ENCODE data around the gene MIPEP.
"Not testable (repeated sequence)": the region's sequence is repeated elsewhere in the genome, so short reads cannot be mapped to it uniquely, and the experiment has no call there.

Gene MIPEP

DNA sequence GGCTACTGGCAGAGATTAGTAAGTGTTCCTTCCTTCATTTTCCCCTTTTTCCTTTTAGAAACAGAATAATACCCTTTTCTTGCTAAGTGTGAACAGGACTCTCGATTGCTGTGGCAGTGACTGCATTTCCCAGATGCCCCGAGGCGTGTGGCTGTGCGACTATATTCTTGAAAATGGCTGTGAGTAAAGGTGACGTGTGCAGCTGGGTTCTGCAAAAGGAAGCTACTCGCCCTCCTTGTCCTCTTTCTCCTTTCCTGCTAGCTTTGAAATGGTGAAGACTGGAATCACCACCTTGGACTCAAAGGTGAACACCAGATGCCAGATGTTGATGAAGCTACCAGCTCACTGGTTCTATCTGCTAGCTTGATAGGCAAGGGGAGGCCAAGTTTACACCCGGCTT, 121.4 kb downstream of the MIPEP start:
- Mint-ChIP-seq H3K27me3 (peaks cover 3% of the 10 kb centered on the region), H3K4me1 (peaks cover 13% of the 10 kb centered on the region), H3K9me3 (no peaks in the 10 kb centered on the region), H3K4me3 (no peak overlapping the region), H3K27ac (no peak overlapping the region), H3K36me3 (peaks cover 1% of the 10 kb centered on the region)
- ATAC-seq: no peak

- H3K4me1 Mint-ChIP-seq: peaks cover 13% of the 10 kb centered on the region
- ATAC-seq: no peak
- H3K36me3 Mint-ChIP-seq: no peaks in the 10 kb centered on the region
- H3K4me3 Mint-ChIP-seq: no peak overlapping the region
- no peak overlapping the region for H3K27ac Mint-ChIP-seq
- no peaks in the 10 kb centered on the region for H3K27me3 Mint-ChIP-seq
- H3K9me3 Mint-ChIP-seq: no peaks in the 10 kb centered on the region
These were observed 122.3 kb downstream of the MIPEP start for GRCh38 chr13:23766939-23767338.

DNA sequence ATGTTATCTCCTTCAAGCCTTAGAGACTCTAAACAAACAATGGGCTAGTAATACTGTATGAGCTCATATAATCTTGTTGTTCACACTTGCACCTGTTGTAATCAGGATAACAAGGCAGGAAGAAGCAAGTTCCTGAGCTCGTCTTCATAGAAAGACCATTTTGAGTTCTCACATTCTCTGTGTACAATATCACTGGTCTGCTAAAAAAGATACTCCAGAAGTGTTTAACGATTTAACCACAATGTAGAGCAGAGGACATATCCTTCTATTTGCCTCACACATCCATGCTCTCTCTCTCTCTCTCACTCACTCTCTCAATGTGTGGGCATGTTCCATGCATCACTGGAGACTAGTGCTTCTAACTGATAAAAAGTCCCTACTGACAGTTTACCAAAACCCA, 122.9 kb downstream of the MIPEP start:
- no peak for ATAC-seq
- no peak overlapping the region for H3K4me3 Mint-ChIP-seq
- H3K36me3 Mint-ChIP-seq: no peaks in the 10 kb centered on the region
- no peaks in the 10 kb centered on the region for H3K27me3 Mint-ChIP-seq
- H3K9me3 Mint-ChIP-seq: no peaks in the 10 kb centered on the region
- no peak overlapping the region for H3K27ac Mint-ChIP-seq
- peaks cover 7% of the 10 kb centered on the region for H3K4me1 Mint-ChIP-seq

DNA sequence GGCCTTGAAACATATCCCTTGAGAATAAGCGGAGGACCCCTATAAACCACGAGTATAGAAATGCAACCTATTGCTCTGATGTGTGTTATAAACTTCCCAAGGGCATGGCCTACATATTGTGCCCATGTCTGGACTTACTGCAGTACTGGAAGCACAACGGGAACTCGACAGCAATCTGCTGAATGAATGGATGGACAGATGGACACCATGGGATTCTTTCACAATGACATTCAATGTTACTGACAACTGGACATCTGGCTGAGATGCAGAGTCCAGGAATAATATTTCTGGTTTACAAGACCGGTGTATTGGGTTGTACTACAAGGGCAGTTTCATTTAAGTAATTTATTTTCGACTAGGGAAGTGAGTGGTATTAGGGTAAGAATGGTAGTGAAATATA, 123.7 kb downstream of the MIPEP start:
- peaks cover 7% of the 10 kb centered on the region for H3K4me1 Mint-ChIP-seq
- no peaks in the 10 kb centered on the region for H3K36me3 Mint-ChIP-seq
- no peak overlapping the region for H3K27ac Mint-ChIP-seq
- H3K4me3 Mint-ChIP-seq: no peak overlapping the region
- ATAC-seq: no peak
- H3K27me3 Mint-ChIP-seq: no peaks in the 10 kb centered on the region
- H3K9me3 Mint-ChIP-seq: no peaks in the 10 kb centered on the region

GRCh38 chr13:23763318-23763717, 125.9 kb downstream of the MIPEP start:
- peaks cover 7% of the 10 kb centered on the region for H3K4me1 Mint-ChIP-seq
- H3K27ac Mint-ChIP-seq: no peak overlapping the region
- no peak for ATAC-seq
- no peak overlapping the region for H3K4me3 Mint-ChIP-seq
- H3K27me3 Mint-ChIP-seq: no peaks in the 10 kb centered on the region
- peaks cover 15% of the 10 kb centered on the region for H3K36me3 Mint-ChIP-seq
- no peaks in the 10 kb centered on the region for H3K9me3 Mint-ChIP-seq

GRCh38 chr13:23761760-23762159, 127.4 kb downstream of the MIPEP start:
- not testable (repeated sequence) for ATAC-seq, H3K4me3 Mint-ChIP-seq, H3K4me1 Mint-ChIP-seq, H3K9me3 Mint-ChIP-seq, H3K27ac Mint-ChIP-seq, H3K27me3 Mint-ChIP-seq
- peaks cover 15% of the 10 kb centered on the region for H3K36me3 Mint-ChIP-seq

DNA sequence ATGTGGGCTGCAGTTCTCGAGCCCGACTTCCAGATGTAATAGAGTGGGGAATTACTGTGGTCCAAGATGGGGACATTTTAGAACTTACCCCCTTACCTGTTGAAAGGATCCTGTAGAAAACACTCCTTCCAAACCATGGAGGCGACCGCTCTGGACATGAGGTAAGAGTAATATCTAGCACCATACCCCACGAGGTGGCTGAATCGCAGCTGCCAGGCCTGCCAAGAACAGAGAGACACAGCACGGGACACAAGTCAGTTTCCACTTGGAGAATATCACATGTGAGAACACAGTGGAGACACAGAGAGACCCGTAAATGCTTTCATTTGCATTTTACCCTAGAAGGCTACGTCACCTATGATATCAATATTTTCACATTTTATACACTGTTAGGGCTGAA, 129.2 kb downstream of the MIPEP start:
- Mint-ChIP-seq H3K9me3 (no peaks in the 10 kb centered on the region), H3K27ac (no peak overlapping the region), H3K27me3 (no peaks in the 10 kb centered on the region), H3K4me1 (no peaks in the 10 kb centered on the region), H3K4me3 (no peak overlapping the region), H3K36me3 (peaks cover 18% of the 10 kb centered on the region)
- ATAC-seq: no peak

GRCh38 chr13:23758798-23759527, 130.2 kb downstream of the MIPEP start:
- no peaks in the 10 kb centered on the region for H3K9me3 Mint-ChIP-seq
- no peaks in the 10 kb centered on the region for H3K27me3 Mint-ChIP-seq
- ATAC-seq: peak; percentile 47
- H3K4me3 Mint-ChIP-seq: no peak overlapping the region
- peaks cover 24% of the 10 kb centered on the region for H3K36me3 Mint-ChIP-seq
- no peak overlapping the region for H3K27ac Mint-ChIP-seq
- H3K4me1 Mint-ChIP-seq: no peaks in the 10 kb centered on the region

DNA sequence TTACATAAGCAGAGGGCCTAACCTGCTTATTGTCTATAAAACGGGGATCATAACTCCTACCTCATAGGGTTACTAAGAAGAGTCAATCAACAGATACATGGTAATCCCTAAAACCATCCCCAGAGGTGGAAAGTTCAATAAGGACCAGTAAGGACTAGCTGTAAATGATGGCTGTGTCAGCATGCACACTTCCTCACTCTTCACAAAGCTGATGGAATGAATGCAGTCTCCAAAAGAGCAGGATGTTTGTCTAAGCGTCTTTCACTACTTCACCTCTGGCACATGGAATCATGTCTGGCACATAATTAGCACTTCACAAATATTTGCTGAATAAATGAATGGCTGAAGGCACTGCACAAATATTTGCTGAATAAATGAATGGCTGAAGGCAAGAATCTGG, 134.2 kb downstream of the MIPEP start:
- no peaks in the 10 kb centered on the region for H3K27me3 Mint-ChIP-seq
- no peaks in the 10 kb centered on the region for H3K9me3 Mint-ChIP-seq
- no peak overlapping the region for H3K27ac Mint-ChIP-seq
- ATAC-seq: no peak
- no peaks in the 10 kb centered on the region for H3K4me1 Mint-ChIP-seq
- no peak overlapping the region for H3K4me3 Mint-ChIP-seq
- H3K36me3 Mint-ChIP-seq: peaks cover 37% of the 10 kb centered on the region

DNA sequence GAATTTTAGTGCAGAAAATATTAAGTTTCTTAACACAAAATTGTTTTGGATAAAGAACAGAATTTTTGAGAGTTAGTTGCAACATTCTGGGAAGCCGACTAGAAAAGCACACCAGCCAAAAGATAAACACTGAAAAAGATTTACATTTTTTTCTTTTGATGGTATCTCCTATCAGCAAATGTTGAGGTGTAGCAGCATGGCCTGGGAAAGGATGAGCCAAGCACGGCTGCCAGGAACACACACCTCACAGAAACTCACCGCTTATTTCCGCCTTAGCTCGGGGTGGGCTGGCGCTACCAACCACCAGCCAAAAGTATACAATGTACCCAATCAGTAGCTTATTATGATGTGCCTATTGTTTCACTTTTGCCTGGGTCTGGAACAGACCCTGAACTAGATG, 134.7 kb downstream of the MIPEP start:
- Mint-ChIP-seq H3K27ac (no peak overlapping the region), H3K4me3 (no peak overlapping the region), H3K9me3 (no peaks in the 10 kb centered on the region), H3K4me1 (no peaks in the 10 kb centered on the region), H3K27me3 (no peaks in the 10 kb centered on the region), H3K36me3 (peaks cover 37% of the 10 kb centered on the region)
- ATAC-seq: no peak

GRCh38 chr13:23753458-23753857, 135.7 kb downstream of the MIPEP start:
- Mint-ChIP-seq H3K27me3 (no peaks in the 10 kb centered on the region), H3K4me3 (no peak overlapping the region), H3K4me1 (peaks cover 4% of the 10 kb centered on the region), H3K36me3 (peaks cover 32% of the 10 kb centered on the region), H3K9me3 (no peaks in the 10 kb centered on the region), H3K27ac (no peak overlapping the region)
- ATAC-seq: no peak

GRCh38 chr13:23752111-23753001, 136.8 kb downstream of the MIPEP start:
- Mint-ChIP-seq H3K36me3 (peaks cover 32% of the 10 kb centered on the region), H3K27me3 (no peaks in the 10 kb centered on the region), H3K4me1 (peaks cover 10% of the 10 kb centered on the region), H3K27ac (no peak overlapping the region), H3K4me3 (no peak overlapping the region), H3K9me3 (no peaks in the 10 kb centered on the region)
- ATAC-seq: no peak

DNA sequence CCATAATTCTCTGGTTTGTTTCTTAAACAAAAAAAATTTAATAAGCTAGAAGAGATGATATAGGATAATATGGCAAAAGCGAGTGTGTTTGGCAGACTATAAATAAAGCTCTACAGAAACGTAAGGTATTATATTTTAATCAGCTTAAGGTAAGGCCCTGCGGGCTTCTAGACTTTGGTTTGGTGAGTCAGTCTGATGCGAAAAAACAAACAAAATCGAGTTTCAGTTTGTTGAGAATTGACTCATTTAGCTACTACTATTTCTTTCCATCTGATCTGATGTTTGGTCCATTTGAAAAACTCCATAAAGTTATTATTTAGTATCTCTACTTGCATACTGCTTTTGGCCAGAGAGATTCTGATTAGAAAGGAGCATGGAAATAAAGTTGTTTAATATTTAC, 138.0 kb downstream of the MIPEP start:
- H3K27me3 Mint-ChIP-seq: no peaks in the 10 kb centered on the region
- H3K36me3 Mint-ChIP-seq: peaks cover 32% of the 10 kb centered on the region
- no peak for ATAC-seq
- no peaks in the 10 kb centered on the region for H3K9me3 Mint-ChIP-seq
- no peak overlapping the region for H3K27ac Mint-ChIP-seq
- peaks cover 10% of the 10 kb centered on the region for H3K4me1 Mint-ChIP-seq
- H3K4me3 Mint-ChIP-seq: no peak overlapping the region

DNA sequence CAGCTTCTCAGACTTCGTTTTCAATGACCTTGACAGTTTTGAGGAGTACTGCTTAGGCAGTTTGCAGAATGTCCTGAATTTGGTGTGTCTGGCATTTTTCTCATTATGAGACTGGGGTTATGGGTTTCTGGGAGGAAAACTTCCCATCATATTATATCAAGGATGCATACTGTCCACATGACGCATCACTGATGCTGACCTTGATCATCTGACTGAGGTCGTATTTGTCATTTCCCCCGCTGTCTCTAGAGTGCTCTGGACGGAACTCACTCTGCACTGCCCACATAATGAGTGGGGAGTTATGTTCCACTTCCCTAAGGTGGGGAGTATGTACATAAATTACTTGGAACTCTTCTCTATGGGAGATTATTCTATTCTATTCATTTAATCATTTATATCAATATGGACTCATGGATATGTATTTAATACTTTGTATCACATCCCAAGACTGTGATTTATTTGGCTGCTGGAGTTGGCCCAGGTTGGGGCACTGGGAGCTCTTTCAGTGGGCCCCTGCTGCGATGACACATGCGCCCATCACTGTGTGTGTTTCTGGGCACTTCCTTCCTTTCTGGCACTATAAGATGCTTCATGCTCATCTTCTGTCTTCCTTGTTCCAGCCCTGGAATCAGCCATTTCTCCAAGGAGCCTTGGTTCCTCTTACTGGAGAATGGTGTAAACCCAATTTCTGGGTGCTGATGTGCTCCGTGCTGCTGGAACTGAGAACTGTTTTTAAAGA, 138.6 kb downstream of the MIPEP start:
- no peak for ATAC-seq
- no peaks in the 10 kb centered on the region for H3K27me3 Mint-ChIP-seq
- no peak overlapping the region for H3K4me3 Mint-ChIP-seq
- H3K36me3 Mint-ChIP-seq: peaks cover 32% of the 10 kb centered on the region
- peaks cover 10% of the 10 kb centered on the region for H3K4me1 Mint-ChIP-seq
- no peaks in the 10 kb centered on the region for H3K9me3 Mint-ChIP-seq
- H3K27ac Mint-ChIP-seq: no peak overlapping the region

GRCh38 chr13:23749288-23749873, 139.8 kb downstream of the MIPEP start:
- Mint-ChIP-seq H3K27ac (no peak overlapping the region), H3K36me3 (peaks cover 24% of the 10 kb centered on the region), H3K9me3 (no peaks in the 10 kb centered on the region), H3K4me3 (no peak overlapping the region), H3K27me3 (no peaks in the 10 kb centered on the region), H3K4me1 (peaks cover 10% of the 10 kb centered on the region)
- no peak for ATAC-seq
